Cerebellar cortex (tissue), 1 donor: ENCODE results near the gene ADCY6.

ENCODE experiments used
- DNase-seq: peaks from one replicate; pipeline ENCODE4 v3.0.0-alpha.2; 2015; ENCODE audit warnings: low spot score

ADCY6 gene

GRCh38 chr12:48815126-48816110, 26.5 kb upstream of the ADCY6 start:
- DNase-seq = peak; percentile 89

- peak; percentile 45 for DNase-seq
Observed at GRCh38 chr12:48814262-48815125, 25.6 kb upstream of the ADCY6 start.

- DNase-seq = peak; percentile 54
Observed at GRCh38 chr12:48813465-48814261, 24.8 kb upstream of the ADCY6 start.

- DNase-seq = no peak
Observed at GRCh38 chr12:48812389-48812788, 23.5 kb upstream of the ADCY6 start.

- DNase-seq = no peak
Observed at GRCh38 chr12:48811437-48812090, 22.7 kb upstream of the ADCY6 start.

GRCh38 chr12:48810903-48811431, 22.1 kb upstream of the ADCY6 start:
- DNase-seq = peak; percentile 11

- no peak for DNase-seq
Observed at GRCh38 chr12:48807981-48808380, 19.1 kb upstream of the ADCY6 start.

- DNase-seq = no peak
Observed at GRCh38 chr12:48803675-48804074, 14.8 kb upstream of the ADCY6 start.

GRCh38 chr12:48800971-48801370, 12.1 kb upstream of the ADCY6 start:
- no peak for DNase-seq

GRCh38 chr12:48800457-48800856, 11.6 kb upstream of the ADCY6 start:
- no peak for DNase-seq

GRCh38 chr12:48796976-48797375, 8.1 kb upstream of the ADCY6 start:
- no peak for DNase-seq

GRCh38 chr12:48795550-48796455, 6.9 kb upstream of the ADCY6 start:
- peak; percentile 88 for DNase-seq

GRCh38 chr12:48794870-48795269, 6.0 kb upstream of the ADCY6 start:
- DNase-seq = peak; percentile 29

GRCh38 chr12:48793696-48794095, 4.8 kb upstream of the ADCY6 start:
- DNase-seq = no peak

GRCh38 chr12:48789858-48790326, 1.0 kb upstream of the ADCY6 start:
- DNase-seq = no peak

- DNase-seq = no peak
Observed at GRCh38 chr12:48788524-48788853, 400 bp downstream of the ADCY6 start.

- DNase-seq = no peak
Observed at GRCh38 chr12:48787791-48788523, 932 bp downstream of the ADCY6 start.

GRCh38 chr12:48786591-48787544, 2.0 kb downstream of the ADCY6 start:
- no peak for DNase-seq
